Iris pigment epithelial cell (primary cell): ENCODE results near the gene EFHC1.

Experiments used
- DNase-seq: peaks from one replicate; pipeline ENCODE4 v3.0.0-alpha.2; 2011; ENCODE audit warnings: low read depth

EFHC1 gene

DNA sequence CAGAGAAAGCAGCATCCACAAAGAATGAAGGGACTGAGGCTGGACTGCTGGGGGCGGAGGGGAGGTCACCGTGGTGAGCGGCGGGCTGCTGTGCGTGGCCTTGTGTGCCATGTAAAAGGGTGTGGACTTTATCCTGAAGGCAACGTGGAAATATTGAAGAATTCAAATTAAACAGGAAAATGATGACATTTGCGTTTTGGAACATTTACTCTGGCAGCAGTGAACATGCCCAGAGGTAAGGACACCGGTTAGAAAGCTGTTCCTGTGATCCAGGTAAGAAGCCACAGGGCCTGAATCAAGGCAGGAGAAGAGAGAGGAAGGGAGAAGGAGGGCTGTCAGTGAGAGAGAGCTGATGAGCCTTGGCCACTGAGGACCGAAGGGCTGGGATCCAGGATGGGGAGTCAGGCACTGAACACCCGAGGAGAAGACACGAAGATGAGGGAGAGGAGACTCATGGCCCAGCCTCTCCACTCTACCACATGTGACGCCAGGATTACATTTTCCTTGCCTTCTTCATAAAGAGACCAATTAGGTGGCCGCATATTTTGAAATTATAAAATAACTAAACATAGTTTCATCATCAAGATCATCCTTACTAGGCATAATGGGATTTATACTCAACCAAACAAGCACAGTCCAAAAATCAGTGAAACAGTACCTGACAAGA, 98.3 kb downstream of the EFHC1 start:
- DNase-seq, result no peak

DNA sequence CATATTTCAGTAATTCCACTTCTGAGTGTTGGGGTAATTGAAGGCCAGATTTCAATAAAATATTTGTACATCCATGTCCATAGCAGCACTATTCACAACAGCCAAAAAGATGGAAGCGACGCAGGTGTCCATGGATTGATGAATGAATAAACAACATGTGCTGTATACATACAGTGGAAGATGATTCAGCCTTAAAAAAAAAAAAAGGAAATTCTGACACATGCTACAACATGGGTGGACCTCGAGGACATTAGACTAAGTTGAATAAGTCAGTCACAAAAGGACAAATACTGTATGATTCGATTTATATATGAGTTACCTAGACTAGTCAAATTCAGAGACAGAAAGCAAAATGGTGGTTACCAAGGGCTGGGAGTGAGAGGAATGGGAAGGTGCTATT, 99.5 kb downstream of the EFHC1 start:
- DNase-seq, result no peak

DNA sequence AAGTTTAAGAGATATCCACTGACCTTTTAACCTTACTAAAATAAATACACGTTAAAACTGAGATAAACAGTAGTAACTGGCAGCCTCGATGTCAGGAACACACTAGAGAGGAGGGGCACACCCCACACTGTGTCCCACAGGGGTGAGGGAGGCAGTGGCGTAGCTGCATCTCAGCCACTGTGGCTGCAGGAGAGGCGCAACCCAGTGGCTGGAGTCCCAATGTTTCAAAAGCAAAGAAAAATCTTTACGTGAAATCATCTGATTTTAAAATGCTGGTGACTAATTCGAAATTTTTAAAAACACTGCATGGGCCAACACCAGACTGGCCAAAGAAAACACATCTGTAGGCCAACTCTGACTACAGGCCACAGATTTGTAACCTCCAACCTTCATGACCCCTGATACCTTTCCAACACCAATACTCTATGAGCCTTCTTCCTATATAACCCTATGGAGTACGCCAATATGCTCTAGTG, 102.0 kb downstream of the EFHC1 start:
- peak; percentile 86 for DNase-seq

DNA sequence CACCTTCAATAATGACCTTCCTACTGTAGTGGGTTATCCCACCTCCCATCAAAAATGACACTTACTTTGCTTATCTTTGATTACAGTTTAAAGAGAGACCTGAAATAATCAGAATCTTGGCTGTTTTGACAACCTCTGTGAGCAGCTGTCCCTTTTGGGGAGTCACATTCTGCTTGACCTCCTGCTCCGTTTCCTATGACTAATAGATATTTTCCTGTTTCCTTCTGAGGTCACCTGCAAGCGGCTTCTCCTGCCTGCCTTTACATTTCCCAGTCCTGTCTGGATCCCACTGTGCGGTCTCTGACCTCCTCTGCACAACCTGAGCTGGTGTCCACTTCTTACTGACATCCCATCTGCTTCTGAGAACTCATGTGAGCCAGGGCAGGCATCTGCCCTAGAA, 102.5 kb downstream of the EFHC1 start:
- no peak for DNase-seq

DNA sequence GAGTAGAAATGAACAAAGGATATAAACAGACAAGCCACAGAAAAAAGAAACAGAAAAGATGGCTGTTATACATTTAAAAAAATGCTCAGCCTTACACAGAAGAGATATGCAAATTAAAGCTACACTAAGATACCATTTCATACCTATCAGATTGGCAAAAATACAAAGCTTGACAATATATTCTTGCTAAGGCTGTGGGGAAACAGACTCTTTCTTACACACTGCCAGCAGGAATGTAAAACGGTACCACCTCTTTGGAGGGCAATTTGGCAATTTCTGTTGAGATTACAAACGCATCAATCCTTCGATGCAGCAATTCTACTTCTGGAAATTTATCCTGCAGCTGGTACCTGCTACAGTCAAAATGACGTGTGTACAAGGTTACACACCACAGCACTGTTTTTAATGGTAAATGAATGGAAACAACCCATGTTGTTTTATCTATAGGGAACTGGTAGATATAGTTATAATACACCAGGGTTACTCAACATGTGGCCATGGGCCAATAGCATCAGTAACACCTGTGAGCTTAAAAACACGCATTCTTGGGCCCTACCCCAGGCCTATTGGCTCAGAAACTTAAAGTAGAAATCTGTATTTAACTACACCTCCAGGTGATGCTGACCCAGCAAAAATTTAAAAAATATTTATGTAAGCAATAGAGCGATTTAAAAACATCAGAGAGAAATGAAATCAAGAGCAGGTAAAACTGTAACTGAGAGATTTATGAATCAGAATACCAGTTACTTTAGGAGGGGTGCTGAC, 103.4 kb downstream of the EFHC1 start:
- no peak for DNase-seq

DNA sequence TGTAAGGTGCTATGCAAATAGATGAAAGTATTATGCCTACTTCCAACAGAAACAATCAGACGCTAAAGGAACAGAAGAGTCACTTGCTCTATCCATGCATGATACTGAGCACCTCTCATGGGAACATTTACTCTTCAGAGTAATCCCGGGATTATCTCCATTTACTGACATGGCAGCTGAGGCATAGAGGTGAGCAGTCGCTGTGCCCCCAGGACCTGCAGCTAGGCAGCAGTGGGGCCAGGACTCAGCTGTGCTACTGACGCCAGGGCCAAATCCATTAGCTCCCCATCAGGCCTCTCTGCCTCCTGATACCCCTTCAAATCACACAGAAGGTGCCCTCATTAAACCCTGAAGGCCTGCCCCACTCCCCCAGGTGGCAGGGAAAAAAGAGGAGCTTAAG, 104.8 kb downstream of the EFHC1 start:
- no peak for DNase-seq

DNA sequence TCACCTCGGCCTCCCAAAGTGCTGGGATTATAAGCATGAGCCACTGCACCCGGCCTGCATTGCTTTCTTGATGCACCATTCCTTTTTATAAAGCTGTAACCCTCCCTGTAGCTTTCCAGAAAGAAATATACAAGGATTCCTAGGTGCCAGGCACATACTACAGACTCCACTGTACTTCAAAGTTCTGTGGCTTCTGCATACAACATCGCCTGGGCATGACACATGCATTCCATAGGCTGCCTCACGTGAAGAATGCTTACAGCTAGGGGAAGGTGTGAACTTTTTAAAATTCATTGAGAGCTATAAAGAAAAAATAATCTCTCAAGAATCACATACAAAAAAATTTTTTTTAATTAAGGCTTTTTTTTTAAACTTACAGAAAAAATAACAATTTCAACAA, 106.5 kb downstream of the EFHC1 start:
- no peak for DNase-seq

DNA sequence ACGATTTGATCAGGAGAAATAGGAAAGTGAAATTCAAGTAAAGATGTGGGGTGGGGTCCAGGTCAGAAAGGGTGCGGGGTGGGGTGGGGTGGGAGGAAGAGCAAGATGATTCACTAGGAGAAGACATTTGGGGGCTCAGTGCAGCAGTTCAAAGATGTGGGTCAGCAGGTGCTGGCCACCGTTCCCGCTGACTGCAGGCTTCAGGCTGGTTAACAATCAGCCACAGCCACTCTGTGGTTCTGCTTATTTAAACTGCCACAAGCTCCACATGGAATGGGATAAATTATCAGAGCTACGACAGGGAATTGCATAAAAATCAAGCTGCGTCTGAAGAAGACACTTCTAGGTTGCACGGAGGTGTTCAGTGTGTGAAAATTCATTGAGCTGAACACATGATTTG, 107.3 kb downstream of the EFHC1 start:
- no peak for DNase-seq

DNA sequence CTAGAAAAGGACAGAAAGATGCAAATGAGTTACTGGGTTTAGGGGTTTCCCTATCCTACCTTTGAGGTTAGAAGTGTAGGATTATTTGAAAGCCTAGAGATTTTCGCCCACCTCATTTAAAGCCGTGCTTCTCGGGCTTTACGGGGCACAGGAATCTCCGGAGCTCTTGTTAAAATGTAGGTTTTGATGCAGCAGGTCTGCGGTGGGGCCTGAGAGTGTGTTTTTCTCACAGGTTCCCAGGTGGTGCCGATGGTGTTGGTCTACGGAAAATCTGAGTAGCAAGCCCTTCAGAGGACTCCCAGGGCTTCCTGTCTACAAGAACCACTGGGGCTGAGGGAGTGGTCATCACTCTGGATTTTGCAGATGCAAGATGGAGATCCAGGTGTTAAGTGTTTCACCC, 109.2 kb downstream of the EFHC1 start:
- no peak for DNase-seq

DNA sequence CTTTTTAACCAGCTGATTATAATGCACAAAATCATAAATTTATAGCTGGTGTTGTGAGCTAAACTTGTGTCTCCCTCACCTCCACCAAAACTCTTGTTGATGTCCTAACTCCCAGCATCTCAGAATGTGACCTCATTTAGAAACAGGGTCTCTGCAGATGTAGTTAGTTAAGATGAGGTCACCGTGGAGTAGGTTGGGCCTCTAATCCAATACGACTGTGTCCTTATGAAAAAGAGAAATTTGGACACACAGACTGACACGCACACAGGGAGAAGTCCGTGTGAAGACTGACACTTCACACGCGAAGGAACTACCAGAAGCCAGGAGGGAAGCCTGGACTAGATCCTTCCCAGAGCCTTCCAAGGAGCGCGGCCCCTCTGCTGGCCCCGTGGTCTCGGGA, 110.2 kb downstream of the EFHC1 start:
- no peak for DNase-seq

DNA sequence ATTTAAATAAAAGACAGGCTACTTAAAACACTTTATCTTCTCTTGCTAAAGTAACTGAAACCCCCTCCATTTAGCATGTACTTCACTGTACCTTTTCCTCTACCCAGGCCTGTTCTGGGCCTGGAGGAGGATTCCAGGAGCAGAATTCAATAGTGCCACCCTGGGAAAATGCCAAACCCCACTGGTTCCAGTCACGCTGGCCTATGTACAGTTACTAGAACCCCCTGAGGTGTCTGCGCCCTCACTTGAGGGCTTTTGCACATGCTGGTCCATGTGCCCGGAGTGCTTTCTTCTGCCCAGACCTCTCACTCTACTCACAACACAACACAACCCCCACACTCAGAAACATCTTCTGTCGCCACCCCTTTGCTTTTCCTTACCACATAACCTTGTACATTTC, 111.3 kb downstream of the EFHC1 start:
- DNase-seq, result no peak

DNA sequence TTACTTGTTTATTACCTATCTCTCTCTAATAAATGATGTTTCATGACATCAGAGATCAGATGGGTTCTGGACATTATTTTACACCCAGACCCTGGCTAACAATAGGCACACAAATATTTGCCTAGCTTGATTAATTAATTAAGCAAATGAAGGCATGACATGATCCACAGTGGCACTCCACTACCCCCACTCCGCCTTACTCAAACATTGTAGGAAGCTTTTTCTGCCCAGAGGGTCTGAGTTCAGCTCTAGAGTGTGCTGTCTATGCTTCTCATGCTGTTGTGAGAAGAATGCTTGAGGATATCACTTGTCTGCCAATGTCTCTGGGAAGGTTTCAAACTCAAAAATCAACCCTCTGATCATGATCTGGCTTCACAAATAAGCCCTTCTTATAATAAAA, 111.7 kb downstream of the EFHC1 start:
- no peak for DNase-seq

DNA sequence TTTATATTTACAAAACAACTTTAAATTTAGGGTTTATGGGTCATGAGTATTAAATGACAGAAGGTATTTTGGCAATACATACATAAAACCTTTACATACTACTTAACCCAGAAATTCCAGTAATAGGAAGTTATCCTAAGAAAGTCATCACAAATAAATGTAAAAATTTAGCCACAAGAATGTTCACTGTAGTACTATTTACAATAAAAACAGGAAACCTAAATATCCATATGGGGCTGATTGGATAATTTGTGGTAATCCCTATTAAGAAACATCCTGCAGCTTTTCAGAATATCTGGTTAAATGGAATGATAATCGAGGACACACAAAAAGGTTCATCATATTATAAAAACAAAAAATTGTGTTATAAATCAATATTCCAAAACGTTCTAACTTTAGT, 112.3 kb downstream of the EFHC1 start:
- DNase-seq, result no peak

DNA sequence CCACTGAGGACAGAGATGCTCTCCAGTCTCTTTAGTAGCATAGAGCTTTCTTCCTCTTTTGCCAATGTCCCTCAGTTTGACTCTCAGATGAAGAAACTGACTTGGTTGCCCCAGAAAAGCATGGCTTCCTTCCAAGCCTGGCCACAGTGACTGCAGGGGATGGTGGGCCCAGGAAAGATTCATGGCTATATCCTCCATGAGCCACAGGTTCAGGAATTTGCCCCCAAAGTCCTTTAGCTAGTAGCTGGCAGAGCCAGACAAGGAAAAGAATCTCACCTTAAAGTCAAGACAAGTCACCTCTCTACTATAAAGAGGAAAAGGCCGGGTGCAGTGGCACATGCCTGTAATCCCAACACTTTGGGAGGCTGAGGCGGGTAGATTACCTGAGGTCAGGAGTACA, 113.3 kb downstream of the EFHC1 start:
- DNase-seq, result no peak

DNA sequence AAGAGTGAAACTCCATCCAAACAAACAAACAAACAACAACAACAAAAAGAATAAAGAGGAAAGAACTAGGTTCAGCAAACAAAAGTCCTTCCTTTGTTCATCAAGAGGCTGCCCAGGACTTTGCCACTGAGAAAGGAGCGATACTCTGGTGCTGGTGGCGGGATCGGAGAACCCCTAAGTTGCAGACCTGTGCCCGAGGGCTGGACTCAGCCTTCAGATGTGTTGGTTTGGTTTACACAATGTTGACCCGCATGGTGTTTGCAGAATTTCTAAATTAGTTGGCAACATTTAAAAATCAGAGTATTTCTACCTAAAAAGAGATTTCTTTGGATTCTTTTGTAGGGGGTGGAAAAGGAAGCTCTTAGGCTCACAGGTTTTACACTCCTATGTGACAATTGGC, 114.2 kb downstream of the EFHC1 start:
- no peak for DNase-seq

DNA sequence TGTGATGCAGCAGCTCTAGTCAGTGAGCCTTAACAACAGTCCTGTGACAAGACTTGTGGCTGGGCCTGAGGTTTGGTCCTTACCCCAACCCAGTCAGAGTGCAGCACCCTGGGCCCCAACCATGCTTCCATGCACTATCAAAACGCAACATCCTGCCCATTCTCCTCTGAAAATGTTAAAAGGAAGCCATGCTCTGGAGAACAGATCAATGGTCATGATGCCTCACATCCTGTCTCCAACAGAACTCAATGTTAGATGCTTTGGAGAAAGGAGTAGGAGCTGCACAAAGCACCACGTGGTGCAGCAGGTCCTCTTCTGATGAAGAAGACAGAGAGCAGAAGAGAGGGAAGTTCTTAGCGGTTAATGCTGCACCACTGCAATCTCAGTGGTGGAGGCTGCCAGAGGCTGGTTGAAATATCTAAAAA, 114.8 kb downstream of the EFHC1 start:
- DNase-seq, result no peak

DNA sequence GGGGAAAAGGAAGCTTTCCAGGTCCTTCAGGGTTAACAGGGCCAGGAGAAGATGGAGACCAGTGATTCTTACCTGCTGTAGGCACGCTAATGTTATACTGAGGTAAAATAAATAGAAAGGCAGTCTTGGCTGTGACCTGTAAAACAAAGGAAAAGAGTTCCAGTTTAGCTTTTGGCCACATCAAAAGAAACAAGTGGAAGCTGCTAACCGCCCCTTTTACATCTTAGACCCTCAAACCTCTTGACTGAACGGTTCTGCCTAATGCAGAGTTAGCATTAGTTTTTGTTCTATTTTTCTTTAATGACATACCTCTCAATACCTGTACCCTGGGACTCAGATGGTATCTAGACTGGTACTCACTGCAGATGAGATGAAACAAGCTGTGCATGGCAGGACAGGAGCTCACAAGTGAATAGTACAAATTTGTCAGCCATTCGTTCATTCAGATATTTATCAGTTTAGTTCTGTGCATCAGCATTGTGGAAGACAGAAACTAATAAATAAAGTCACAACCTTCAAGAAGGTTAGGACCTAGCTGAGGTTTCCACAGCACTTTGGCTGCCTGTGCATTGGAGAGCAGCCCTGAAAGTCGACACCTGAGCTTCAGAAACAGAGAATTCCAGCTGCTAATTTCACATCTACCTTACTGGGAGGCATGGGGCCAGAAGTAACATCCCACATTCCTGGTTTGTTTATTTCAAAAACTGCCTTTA, 115.7 kb downstream of the EFHC1 start:
- DNase-seq, result no peak

DNA sequence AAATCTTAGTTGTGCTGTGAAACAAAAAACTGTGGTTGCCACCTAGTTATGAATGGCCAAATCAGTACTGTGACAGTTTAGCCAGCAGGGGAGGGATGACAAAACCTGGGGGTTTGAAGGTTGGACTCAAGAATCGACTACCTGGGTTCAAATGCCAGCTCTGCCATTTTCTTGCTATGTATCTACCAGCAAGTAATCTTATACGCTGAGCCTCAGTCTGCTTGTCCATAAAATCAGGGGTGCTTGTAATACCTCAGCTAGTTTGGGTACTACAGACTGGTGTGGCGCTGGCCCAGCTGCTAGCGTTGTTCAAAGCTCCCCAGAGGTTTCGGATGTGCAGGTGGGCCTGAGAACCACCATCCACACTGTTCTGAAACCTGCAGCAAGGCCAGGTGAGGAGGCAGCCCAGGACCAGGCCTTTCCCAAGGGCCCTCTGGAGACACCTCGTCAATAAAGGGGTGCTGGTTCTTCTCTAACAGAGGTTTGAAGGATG, 116.3 kb downstream of the EFHC1 start:
- no peak for DNase-seq

DNA sequence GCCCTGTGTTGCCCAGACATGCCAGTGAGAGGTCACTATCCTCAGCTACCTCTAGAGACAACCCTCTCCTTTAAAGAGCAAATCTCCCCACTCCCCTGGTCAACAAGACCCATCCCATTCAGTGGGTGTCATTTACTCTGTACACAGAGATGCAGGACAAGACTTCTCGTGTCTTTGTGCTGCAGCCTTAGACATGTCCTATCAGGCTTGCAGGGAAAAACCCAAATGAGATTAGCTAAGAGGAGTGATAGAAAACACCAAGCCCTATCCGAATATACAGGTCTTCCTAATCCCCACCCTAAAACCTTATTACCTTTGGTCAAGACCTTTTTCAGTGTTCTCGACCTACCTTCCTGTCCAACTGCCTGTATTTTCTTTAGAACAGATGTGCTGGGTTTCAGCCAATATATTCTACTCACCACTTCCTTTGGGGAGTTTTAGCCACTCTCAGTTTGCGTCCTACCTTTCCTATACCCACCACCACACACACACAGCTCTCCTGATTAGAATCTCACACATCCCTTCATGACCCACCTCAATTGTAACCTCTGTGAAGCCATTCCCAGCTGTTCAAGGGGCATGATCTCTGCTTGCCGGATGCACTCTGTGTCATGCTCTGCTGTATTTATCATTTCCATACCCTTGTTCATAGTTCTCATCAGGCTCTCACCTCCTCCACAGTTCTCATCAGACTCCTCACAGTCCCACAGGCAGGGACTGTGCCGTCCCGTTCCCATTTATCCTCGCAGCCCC, 117.0 kb downstream of the EFHC1 start:
- DNase-seq, result no peak

DNA sequence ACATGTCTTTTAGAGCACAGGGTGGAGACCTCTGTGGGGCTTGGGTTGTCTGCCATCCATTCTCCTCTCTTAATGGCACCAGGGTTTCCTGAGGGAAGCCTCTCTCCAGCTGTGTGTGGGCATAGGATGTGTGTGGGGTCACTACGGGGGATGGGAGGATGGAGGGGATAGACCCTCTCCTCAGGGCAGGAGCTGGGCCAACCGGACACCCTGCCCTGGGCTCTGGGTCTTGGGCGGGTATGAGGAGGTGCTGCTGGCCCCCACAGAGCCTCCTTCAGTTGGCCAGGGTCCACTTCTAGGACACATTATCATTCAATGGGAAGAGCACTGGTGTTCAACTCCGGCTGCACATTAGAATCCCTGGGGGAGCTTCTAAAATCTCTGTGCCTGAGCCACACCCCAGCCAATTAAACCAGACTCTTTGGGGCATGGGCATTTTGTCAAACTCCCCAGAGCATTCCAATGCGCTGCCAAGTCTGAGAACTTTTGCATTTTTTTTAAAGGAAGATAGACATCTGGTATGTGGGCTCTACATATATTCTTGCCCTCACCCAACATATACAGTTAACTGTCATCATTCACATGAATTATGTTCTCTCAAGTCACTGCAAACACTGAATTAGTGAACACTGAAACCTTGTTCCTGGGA, 118.2 kb downstream of the EFHC1 start:
- no peak for DNase-seq

DNA sequence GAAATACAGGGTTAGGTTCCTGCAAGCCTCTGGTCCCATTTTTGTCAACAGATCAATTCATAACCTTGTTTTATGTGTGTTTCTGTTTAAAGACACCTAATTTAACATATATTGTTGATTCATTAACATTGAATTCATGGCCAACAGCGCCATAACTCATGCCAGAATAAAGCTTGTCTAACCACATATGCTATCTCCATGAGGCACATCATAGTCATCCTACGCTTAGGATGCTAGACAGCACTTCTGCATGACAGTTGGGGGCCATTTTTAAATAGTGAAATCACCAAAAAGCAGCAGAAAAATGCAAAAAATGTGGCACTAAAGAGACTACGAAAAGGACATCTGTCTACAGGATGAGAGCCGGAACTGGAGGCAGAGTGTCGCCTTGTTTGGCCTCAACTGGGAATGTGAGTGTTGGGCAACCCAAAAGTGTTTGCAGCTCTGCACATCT, 118.8 kb downstream of the EFHC1 start:
- peak; percentile 49 for DNase-seq

DNA sequence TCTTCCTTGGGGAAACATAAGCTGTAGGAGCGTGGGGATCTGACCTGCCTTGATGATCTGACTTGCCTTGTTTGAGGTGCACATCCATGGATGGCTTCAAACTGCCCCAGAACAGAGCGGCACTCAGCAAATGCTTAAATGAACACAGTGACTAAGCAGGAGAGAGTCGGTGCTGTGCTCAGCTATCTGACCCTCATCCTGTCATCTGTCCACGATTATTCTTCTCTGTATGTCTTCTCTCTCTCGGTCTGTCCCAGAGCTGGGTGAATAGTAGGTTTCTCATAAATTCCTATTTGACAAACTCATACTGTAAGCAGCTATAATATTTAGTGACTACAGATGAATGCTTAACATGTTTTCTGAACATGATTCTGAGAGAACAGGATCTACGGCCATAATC, 119.5 kb downstream of the EFHC1 start:
- peak; percentile 71 for DNase-seq
